ENCODE results near the gene CFTR. TPM values are rescaled to one million over a fixed set of nuclear protein-coding genes. Genes with fewer than 3 reads are reported as not detected.

The CFTR gene
- total and polyA plus RNA-seq, 2 of the 4 experiments (the other 2 are of a cell fraction): 0.18 to 0.21 TPM

DNA sequence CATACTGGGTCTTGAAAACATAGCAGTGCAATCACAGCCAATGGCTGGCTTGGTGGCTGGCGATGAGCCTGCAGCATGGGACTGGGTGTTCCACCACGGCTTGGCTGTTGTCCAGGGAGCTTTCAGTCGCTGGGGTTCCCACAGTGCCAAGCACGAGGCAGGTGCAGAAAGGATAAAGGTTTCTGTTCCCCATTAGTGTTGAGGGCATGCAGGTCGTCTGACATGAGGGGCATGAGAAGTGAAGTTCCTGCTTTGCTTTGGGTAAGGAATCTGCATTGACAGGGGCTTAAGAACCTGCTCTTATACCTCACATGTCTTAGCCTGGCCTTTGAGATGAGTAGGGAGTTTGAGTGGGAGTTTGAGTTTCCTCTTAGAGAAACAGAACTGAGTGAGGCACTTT, 9.0 kb upstream of the CFTR start:
- Histone ChIP-seq H2AK9ac (replicated peaks; ENCODE audit: low read depth, low read length, poor library complexity) (no peak overlapping the region), H4K91ac (ENCODE audit: insufficient read depth, low read depth, low read length) (no peak overlapping the region), H3K4me3 (ENCODE audit: insufficient read depth, low read depth, low read length) (no peak overlapping the region), H2BK5ac (ENCODE audit: low read depth, low read length, poor library complexity, severe bottlenecking) (no peak overlapping the region), H3K18ac (ENCODE audit: low read depth, low read length) (no peak overlapping the region), H3K4me2 (ENCODE audit: low read depth, low read length) (no peak overlapping the region), H2BK120ac (ENCODE audit: low read depth, low read length) (no peak overlapping the region), H3K14ac (replicated peaks; ENCODE audit: low read depth, low read length) (no peak overlapping the region), H2AK5ac (ENCODE audit: low read depth, low read length) (no peak overlapping the region), H4K5ac (ENCODE audit: low read depth, low read length) (no peak overlapping the region), H2BK20ac (ENCODE audit: low read depth, low read length) (no peak overlapping the region), H2BK15ac (ENCODE audit: low read depth, low read length) (no peak overlapping the region), H3K27ac (ENCODE audit: insufficient read depth, low read length) (no peak overlapping the region), H3K79me1 (ENCODE audit: low read depth in 1 of 2, low read length in 2 of 2) (no peaks in the 10 kb centered on the region), H3K27me3 (ENCODE audit: control insufficient read depth, insufficient read depth, low read length) (no peaks in the 10 kb centered on the region), H3K9me1 (ENCODE audit: insufficient read depth, low read length) (peaks cover 2% of the 10 kb centered on the region; the same call in 1 of the 2 replicates), H3K4ac (ENCODE audit: low read depth, low read length) (no peak overlapping the region), H3K9me3 (ENCODE audit: control insufficient read depth, insufficient read depth, low read length) (no peaks in the 10 kb centered on the region), H3K36me3 (ENCODE audit: control insufficient read depth, insufficient read depth, low read length) (no peaks in the 10 kb centered on the region), H3K56ac (ENCODE audit: extremely low read depth, insufficient read depth, low read length) (no peak overlapping the region), H4K20me1 (ENCODE audit: insufficient read depth, low read length) (no peaks in the 10 kb centered on the region), H3K9ac (ENCODE audit: low read depth, low read length) (no peak overlapping the region), H3K4me1 (ENCODE audit: control insufficient read depth, insufficient read depth, low read length) (no peaks in the 10 kb centered on the region), H2AFZ (replicated peaks; ENCODE audit: low read length, poor library complexity) (no peak overlapping the region), H4K8ac (ENCODE audit: low read depth in 2 of 2, low read length in 2 of 2) (no peak overlapping the region), H3K23ac (ENCODE audit: low read depth, low read length) (no peak overlapping the region)
- in situ Hi-C loops (cut with MboI; ENCODE audit: low sequenced_read_pairs) (no loop called here), intact Hi-C loops (cut with micrococcal nuclease) (no loop called here), dilution Hi-C loops (cut with HindIII; ENCODE audit: low sequenced_read_pairs, unreplicated experiment) (no loop called here)
- BruUV-seq (replicated peaks): no TSS peak
- ChIA-PET POLR2A (ENCODE audit: unreplicated experiment) (no interaction called here), CTCF (no interaction called here)
- no peak for TF ChIP-seq MXI1 (IDR thresholded peaks at IDR 0.05; ENCODE audit: borderline replicate concordance, low read depth, low read length)
- TF ChIP-seq MAZ (IDR thresholded peaks at IDR 0.05; ENCODE audit: borderline replicate concordance, low read depth, low read length): no peak
- TF ChIP-seq FOS (IDR thresholded peaks at IDR 0.05; ENCODE audit: low read depth, low read length): no peak
- no peak for TF ChIP-seq RFX5 (IDR thresholded peaks at IDR 0.05; ENCODE audit: low read depth, low read length)
- TF ChIP-seq BHLHE40 (IDR thresholded peaks at IDR 0.05; ENCODE audit: low read depth, low read length): no peak
- TF ChIP-seq POLR2A (IDR thresholded peaks at IDR 0.05; ENCODE audit: low read depth, low read length): no peak
- TF ChIP-seq, protein P1, sequence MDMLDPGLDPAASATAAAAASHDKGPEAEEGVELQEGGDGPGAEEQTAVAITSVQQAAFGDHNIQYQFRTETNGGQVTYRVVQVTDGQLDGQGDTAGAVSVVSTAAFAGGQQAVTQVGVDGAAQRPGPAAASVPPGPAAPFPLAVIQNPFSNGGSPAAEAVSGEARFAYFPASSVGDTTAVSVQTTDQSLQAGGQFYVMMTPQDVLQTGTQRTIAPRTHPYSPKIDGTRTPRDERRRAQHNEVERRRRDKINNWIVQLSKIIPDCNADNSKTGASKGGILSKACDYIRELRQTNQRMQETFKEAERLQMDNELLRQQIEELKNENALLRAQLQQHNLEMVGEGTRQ (IDR thresholded peaks at IDR 0.05; ENCODE audit: low read depth, low read length): no peak
- TF ChIP-seq, protein P2, sequence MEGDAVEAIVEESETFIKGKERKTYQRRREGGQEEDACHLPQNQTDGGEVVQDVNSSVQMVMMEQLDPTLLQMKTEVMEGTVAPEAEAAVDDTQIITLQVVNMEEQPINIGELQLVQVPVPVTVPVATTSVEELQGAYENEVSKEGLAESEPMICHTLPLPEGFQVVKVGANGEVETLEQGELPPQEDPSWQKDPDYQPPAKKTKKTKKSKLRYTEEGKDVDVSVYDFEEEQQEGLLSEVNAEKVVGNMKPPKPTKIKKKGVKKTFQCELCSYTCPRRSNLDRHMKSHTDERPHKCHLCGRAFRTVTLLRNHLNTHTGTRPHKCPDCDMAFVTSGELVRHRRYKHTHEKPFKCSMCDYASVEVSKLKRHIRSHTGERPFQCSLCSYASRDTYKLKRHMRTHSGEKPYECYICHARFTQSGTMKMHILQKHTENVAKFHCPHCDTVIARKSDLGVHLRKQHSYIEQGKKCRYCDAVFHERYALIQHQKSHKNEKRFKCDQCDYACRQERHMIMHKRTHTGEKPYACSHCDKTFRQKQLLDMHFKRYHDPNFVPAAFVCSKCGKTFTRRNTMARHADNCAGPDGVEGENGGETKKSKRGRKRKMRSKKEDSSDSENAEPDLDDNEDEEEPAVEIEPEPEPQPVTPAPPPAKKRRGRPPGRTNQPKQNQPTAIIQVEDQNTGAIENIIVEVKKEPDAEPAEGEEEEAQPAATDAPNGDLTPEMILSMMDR (conservative IDR thresholded peaks at IDR 0.05; ENCODE audit: low read depth, low read length): no peak
- TF ChIP-seq RCOR1 (IDR thresholded peaks at IDR 0.05; ENCODE audit: insufficient replicate concordance, low read length): no peak
- TF ChIP-seq SMC3 (IDR thresholded peaks at IDR 0.05; ENCODE audit: low read depth, low read length): no peak
- WGBS, 2 experiments (ENCODE audit: extremely low coverage in 2 of 2, insufficient read length in 1 of 2): no CpG with 5 or more reads among the region's 5 CpGs
- no peak for ATAC-seq (ENCODE audit: low read depth)
- no peak for DNase-seq
